COLO829 (cell line): ENCODE data around the gene STAG1.

Source experiments
- DNase-seq: peaks from one replicate; pipeline ENCODE4 v3.0.0; 2012; ENCODE audit warnings: low spot score

The STAG1 gene

GRCh38 chr3:136327671-136328070 lies 424.5 kb downstream of the STAG1 start:
- DNase-seq, result no peak

- DNase-seq, result no peak
Measured at GRCh38 chr3:136326316-136326715, 425.9 kb downstream of the STAG1 start.

GRCh38 chr3:136311968-136312367 lies 440.2 kb downstream of the STAG1 start:
- no peak for DNase-seq

GRCh38 chr3:136311261-136311660 lies 440.9 kb downstream of the STAG1 start:
- no peak for DNase-seq

GRCh38 chr3:136305879-136306278 lies 446.3 kb downstream of the STAG1 start:
- DNase-seq, result no peak

GRCh38 chr3:136300444-136300843 lies 451.7 kb downstream of the STAG1 start:
- no peak for DNase-seq

- no peak for DNase-seq
Measured at GRCh38 chr3:136297826-136298225, 454.4 kb downstream of the STAG1 start.

- DNase-seq, result no peak
Measured at GRCh38 chr3:136296960-136297359, 455.2 kb downstream of the STAG1 start.

GRCh38 chr3:136294176-136294575 lies 458.0 kb downstream of the STAG1 start:
- no peak for DNase-seq

- no peak for DNase-seq
Measured at GRCh38 chr3:136293279-136293678, 458.9 kb downstream of the STAG1 start.

GRCh38 chr3:136292500-136292899 lies 459.7 kb downstream of the STAG1 start:
- no peak for DNase-seq

GRCh38 chr3:136291302-136291701 lies 460.9 kb downstream of the STAG1 start:
- DNase-seq, result no peak
